Measurements from ENCODE around the gene NCBP3.

NCBP3 gene

DNA sequence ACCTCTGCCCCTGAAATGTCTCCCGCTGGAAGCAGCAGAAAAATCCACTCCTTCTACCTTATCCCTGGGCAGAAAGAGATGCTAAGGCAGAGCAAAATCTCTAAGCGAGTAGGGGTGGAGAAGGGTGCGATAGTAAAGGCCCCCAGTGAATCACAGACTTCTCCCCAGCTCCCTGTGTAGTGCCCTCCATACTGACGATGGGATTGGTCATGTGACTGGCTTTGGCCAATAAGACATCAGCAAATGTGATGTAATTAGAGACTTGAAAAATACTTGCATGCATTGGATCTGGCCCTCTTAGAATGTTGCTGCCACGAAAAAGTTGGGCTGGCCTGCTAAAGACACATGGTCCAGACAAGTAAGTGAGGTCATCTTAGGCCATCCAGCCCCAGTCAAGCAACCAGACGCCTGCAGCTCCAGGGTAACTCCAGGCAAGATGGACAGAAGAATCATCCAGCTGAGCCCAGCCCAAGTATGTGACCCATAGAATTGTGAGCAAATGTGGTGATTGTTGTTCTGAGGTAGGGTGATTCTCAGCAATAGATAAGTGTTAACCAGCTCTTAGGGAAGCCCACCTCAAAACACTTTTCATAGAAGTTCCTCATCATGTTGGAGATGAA lies 86.3 kb downstream of the NCBP3 start:
- TF ChIP-seq GATA2 (IDR thresholded peaks at IDR 0.05; ENCODE audit: low read depth, low read length) (no peak), GATA3 (IDR thresholded peaks at IDR 0.05; ENCODE audit: low read depth, low read length) (no peak)

- TF ChIP-seq GATA3 (IDR thresholded peaks at IDR 0.05; ENCODE audit: low read depth, low read length): no peak
- TF ChIP-seq GATA2 (IDR thresholded peaks at IDR 0.05; ENCODE audit: low read depth, low read length): no peak
Observed at GRCh38 chr17:3755335-3756030, 90.6 kb downstream of the NCBP3 start.

DNA sequence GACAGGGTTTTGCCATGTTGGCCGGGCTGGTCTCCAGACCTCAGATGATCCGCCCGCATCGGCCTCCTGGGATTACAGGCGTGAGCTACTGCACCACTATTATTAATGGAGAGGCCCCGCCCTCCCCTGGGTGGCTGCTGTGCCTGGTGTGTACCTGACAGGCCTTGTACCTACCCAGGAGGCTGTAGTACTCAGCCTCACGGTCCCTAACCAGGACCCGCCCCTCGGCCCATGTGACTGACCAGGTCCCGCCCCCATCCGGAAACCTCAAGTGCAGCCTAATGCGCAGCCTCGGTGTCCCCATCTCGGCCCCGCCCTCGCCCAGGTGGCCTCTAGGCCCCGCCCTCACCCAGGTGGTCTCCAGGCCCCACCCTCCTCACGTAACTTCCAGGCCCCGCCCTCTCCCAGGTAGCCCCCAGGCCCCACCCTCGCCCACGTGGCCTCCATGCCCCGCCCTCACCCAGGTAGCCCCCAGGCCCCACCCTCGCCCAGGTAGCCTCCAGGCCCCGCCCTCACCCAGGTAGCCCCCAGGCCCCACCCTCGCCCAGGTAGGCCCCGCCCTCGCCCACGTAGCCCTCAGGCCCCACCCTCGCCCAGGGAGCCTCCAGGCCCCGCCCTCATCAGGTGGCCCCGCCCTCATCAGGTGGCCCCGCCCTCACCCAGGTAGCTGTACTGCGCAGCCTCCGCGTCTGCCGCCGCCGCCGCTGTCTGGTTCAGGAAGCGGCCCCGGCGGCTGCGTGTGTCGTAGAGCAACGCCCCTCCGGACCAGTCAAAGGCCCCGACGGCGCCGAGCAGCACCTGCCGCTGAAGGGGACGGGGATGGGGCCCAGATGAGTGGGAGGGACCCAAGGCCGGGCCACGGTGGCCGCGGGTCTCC lies 91.3 kb downstream of the NCBP3 start:
- no peak for TF ChIP-seq GATA2 (IDR thresholded peaks at IDR 0.05; ENCODE audit: low read depth, low read length)

- no peak for TF ChIP-seq GATA2 (IDR thresholded peaks at IDR 0.05; ENCODE audit: low read depth, low read length)
- no peak for TF ChIP-seq GATA3 (IDR thresholded peaks at IDR 0.05; ENCODE audit: low read depth, low read length)
Observed at GRCh38 chr17:3754066-3754457, 92.0 kb downstream of the NCBP3 start.

- no peak for TF ChIP-seq GATA3 (IDR thresholded peaks at IDR 0.05; ENCODE audit: low read depth, low read length)
Observed at GRCh38 chr17:3753624-3754023, 92.4 kb downstream of the NCBP3 start.
